ENCODE measurements around the gene FARP2.

DNA sequence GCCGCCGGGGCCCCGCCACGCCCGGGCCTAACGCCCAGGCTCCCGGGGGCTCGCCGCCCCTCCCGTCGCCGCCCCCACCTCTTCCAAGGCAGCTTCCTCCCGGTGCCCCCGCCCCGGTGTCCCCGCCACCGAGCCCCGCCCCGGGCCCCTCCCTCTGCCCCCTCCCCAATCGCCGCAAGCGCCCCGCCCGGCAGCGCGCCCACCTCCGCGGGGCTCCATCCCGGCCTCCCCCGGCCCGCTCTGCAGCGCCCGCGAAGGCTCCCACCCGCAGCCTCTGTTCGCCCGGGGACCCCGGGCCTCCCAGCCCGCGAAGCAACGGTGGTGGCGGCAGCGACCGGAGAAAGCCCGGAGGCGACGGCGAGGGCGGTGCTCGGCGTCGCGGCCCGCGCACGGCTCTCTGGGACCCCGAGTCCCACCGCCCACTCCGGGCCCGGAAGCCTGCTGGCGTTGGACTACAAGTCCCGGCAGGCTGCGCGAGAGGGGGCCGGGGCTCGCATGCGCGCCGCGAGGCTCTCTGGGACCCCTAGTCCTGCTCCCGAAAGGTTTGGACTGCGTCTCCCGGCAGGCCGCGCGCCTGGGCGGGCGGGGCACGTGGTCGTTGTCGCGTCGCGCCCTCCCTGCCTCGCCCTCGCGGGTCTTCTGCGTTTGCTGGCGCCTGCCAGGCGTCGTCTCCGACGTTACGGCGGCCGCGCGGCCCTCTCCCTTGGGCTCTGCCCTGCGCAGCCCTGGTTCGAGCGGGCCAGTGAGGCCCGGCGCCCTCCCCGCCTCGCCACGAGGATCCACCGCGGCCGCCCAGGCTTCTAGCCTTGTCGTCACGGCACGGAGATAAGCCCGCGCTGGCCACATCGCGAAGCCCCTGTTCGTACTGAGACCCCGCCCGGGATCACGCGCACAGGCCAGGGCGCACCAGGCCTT is 152.4 kb downstream of the FARP2 start, which contains the start of gene STK25:
- TF ChIP-seq, protein P1, sequence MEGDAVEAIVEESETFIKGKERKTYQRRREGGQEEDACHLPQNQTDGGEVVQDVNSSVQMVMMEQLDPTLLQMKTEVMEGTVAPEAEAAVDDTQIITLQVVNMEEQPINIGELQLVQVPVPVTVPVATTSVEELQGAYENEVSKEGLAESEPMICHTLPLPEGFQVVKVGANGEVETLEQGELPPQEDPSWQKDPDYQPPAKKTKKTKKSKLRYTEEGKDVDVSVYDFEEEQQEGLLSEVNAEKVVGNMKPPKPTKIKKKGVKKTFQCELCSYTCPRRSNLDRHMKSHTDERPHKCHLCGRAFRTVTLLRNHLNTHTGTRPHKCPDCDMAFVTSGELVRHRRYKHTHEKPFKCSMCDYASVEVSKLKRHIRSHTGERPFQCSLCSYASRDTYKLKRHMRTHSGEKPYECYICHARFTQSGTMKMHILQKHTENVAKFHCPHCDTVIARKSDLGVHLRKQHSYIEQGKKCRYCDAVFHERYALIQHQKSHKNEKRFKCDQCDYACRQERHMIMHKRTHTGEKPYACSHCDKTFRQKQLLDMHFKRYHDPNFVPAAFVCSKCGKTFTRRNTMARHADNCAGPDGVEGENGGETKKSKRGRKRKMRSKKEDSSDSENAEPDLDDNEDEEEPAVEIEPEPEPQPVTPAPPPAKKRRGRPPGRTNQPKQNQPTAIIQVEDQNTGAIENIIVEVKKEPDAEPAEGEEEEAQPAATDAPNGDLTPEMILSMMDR (conservative IDR thresholded peaks at IDR 0.05; ENCODE audit: low read depth, low read length): no peak
- TF ChIP-seq SMC3 (IDR thresholded peaks at IDR 0.05; ENCODE audit: low read depth, low read length): no peak

Measured in IMR-90 (cell line).